Tibial artery (tissue), 4 donors: ENCODE results near the gene LOXL4.

ENCODE experiments used
- DNase-seq, 2 donors: peaks; one replicate each; pipeline ENCODE4 v3.0.0-alpha.2; 2019
- H3K27ac ChIP-seq, 2 donors: fragments of 200-600 bp; sonication (generic) in 1 of 2; 1 replicate in 1 of 2; 2 replicates in 1 of 2; pipeline ENCODE4 v1.5.1; 2018 to 2019; ENCODE audit warnings: mild to moderate bottlenecking in 1 of 2
- H3K27me3 ChIP-seq, 2 donors: fragments of 200-600 bp; sonication (generic) in 1 of 2; one replicate each; pipeline versions ENCODE4 v1.5.1 to v1.6.0; 2016 to 2019
- H3K36me3 ChIP-seq, 3 donors: fragments of 200-600 bp; sonication (generic) in 2 of 3; one replicate each; pipeline ENCODE4 v1.5.1; 2016 to 2019; ENCODE audit warnings: mild to moderate bottlenecking in 2 of 3
- H3K4me1 ChIP-seq, 4 donors: fragments of 200-600 bp; sonication (generic) in 2 of 4; 1 replicate in 3 of 4; 2 replicates in 1 of 4; pipeline ENCODE4 v1.5.1; 2016 to 2019
- H3K4me3 ChIP-seq, 2 donors: fragments of 200-600 bp; sonication (generic) in 1 of 2; 1 replicate in 1 of 2; 2 replicates in 1 of 2; pipeline ENCODE4 v1.5.1; 2018 to 2019; ENCODE audit warnings: mild to moderate bottlenecking in 2 of 2
- H3K9me3 ChIP-seq, 3 donors: fragments of 200-600 bp; sonication (generic) in 1 of 3; one replicate each; pipeline ENCODE4 v1.5.1; 2016 to 2019
- intact Hi-C: fragments of 100-400 bp; cut with DNase I; formaldehyde crosslinking; loops from one replicate; pipeline ENCODE4 v1.15.0; 2023; ENCODE audit warnings: low total_unique reads
- TF ChIP-seq, protein P1 (sequence below), 2 experiments: fragments of 200-600 bp in 1 of 2; fragments of 450-650 bp in 1 of 2; IDR thresholded peaks; one replicate each; pipeline ENCODE4 v1.5.1; 2017 to 2019; ENCODE audit warnings: antibody characterized with exemption in 2 of 2, mild to moderate bottlenecking in 1 of 2, moderate library complexity in 1 of 2

Gene LOXL4

DNA sequence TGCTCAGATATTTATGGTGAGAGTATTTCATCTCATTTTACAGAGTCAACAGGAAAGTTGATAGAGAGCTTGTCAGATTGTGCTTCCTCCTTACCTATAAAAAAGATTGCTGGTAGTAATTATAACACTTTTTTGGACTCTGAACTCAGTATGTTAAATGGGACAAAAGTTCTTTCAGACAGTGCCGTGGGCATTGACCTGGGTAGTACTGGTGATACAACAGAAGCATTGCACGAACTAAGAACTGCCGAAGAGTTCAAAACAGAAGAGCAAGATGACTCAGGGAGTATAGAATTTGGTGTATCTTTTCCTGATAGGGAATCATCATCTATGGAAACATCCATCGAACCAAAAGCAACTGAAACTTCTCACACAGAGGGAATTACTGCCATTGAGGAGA lies 58.6 kb downstream of the LOXL4 start:
- intact Hi-C loops = no loop called here
- Histone ChIP-seq H3K4me3 (no peak overlapping the region), H3K4me1 (peaks cover 0 to 7% (median 3%) of the 10 kb centered on the region in 4 donors), H3K27ac (no peak overlapping the region), H3K9me3 (no peaks in the 10 kb centered on the region), H3K36me3 (peaks cover 4 to 19% (median 16%) of the 10 kb centered on the region in 3 donors), H3K27me3 (no peaks in the 10 kb centered on the region)
- DNase-seq = no peak
- TF ChIP-seq, protein P1, sequence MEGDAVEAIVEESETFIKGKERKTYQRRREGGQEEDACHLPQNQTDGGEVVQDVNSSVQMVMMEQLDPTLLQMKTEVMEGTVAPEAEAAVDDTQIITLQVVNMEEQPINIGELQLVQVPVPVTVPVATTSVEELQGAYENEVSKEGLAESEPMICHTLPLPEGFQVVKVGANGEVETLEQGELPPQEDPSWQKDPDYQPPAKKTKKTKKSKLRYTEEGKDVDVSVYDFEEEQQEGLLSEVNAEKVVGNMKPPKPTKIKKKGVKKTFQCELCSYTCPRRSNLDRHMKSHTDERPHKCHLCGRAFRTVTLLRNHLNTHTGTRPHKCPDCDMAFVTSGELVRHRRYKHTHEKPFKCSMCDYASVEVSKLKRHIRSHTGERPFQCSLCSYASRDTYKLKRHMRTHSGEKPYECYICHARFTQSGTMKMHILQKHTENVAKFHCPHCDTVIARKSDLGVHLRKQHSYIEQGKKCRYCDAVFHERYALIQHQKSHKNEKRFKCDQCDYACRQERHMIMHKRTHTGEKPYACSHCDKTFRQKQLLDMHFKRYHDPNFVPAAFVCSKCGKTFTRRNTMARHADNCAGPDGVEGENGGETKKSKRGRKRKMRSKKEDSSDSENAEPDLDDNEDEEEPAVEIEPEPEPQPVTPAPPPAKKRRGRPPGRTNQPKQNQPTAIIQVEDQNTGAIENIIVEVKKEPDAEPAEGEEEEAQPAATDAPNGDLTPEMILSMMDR (IDR thresholded peaks at IDR 0.05) = no peak

DNA sequence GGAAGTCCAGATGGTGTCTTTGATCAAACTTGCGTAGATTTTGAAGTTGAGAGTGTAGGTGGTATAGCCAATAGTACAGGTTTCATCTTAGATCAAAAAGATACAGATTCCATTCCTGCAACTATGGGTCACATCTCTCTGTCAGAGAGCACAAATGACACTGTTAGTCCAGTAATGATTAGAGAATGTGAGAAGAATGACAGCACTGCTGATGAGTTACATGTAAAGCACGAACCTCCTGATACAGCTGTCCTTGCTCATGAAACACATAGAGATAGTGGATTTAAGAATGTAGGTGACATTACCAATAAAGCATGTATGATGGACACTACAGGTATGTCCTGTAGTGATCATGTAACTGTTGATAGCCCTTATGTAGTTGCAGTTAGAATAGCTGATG lies 59.1 kb downstream of the LOXL4 start:
- intact Hi-C loops = no loop called here
- DNase-seq = no peak
- Histone ChIP-seq H3K36me3 (peaks cover 4 to 19% (median 18%) of the 10 kb centered on the region in 3 donors), H3K27ac (no peak overlapping the region), H3K4me1 (peaks cover 0 to 7% (median 3%) of the 10 kb centered on the region in 4 donors), H3K4me3 (no peak overlapping the region), H3K9me3 (no peaks in the 10 kb centered on the region), H3K27me3 (no peaks in the 10 kb centered on the region)
- TF ChIP-seq, protein P1 (IDR thresholded peaks at IDR 0.05) = no peak

DNA sequence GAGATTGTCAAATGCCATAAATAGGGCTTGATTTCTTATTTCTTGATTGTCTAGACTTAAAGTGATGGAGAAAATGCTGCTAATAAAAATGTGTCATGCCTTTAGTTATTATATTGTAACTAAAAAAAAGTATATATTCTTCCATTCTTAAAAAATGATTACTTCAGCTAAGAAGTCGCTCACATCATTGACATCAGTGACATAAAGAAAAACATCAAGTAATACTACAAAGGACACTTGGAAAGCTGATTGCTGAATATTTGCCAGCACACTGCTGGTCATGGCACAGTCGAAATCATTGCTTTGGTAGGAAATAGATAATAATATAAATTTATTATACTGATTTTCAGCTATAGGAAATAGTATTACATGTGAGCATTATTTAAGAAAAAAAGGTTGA lies 62.6 kb downstream of the LOXL4 start:
- no peak overlapping the region for H3K27ac ChIP-seq
- no peaks in the 10 kb centered on the region for H3K9me3 ChIP-seq
- no peak for DNase-seq
- TF ChIP-seq, protein P1 (IDR thresholded peaks at IDR 0.05) = no peak
- intact Hi-C loops = no loop called here
- H3K36me3 ChIP-seq = peaks cover 4 to 20% (median 15%) of the 10 kb centered on the region in 3 donors
- no peak overlapping the region for H3K4me3 ChIP-seq
- no peaks in the 10 kb centered on the region for H3K27me3 ChIP-seq
- H3K4me1 ChIP-seq = no peaks in the 10 kb centered on the region

DNA sequence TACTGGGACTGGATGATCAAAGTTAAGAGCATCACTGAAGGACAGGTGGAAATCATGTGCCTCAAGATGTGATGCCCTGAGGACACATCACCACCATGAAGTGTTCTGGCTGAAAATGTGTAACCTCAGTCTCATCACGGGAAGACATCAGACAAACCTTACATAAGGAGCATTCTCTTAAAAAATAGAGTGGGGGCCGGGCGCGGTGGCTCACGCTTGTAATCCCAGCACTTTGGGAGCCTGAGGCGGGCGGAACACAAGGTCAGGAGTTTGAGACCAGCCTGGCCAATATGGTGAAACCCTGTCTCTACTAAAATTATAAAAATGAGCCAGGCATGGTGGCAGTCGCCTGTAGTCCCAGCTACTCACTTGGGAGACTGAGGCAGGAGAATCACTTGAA lies 65.6 kb downstream of the LOXL4 start:
- no peak for DNase-seq
- Histone ChIP-seq H3K9me3 (no peaks in the 10 kb centered on the region), H3K4me1 (peaks cover 0 to under 1% (median 0%) of the 10 kb centered on the region in 4 donors), H3K27ac (no peak overlapping the region), H3K36me3 (peaks cover 0 to 4% (median 0%) of the 10 kb centered on the region in 3 donors), H3K4me3 (no peak overlapping the region), H3K27me3 (no peaks in the 10 kb centered on the region)
- TF ChIP-seq, protein P1 (IDR thresholded peaks at IDR 0.05) = no peak
- intact Hi-C loops = no loop called here

DNA sequence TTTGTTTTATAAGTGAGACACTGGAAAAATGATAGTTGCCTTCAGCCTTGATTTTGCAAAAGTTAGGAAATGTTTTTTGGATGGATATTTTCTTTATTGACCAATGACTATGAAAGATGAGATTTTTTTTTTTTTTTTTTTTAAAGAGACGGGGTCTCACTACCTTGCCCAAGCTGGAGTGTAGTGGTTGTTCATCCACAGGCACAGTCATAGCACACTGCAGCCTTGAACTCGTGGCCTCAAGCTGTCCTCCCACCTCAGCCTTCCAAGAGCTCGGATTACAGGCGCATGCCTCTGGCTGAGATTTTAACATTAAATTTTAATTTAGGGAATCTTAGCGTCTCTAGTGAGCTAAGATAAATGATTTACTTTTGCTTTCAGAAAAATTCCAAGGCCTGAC lies 66.2 kb downstream of the LOXL4 start:
- no peak for DNase-seq

More for the DNA sequence above, 66.2 kb downstream of the LOXL4 start:
- peaks cover 0 to 4% (median 0%) of the 10 kb centered on the region in 3 donors for H3K36me3 ChIP-seq
- TF ChIP-seq, protein P1 (IDR thresholded peaks at IDR 0.05) = no peak
- no peaks in the 10 kb centered on the region for H3K27me3 ChIP-seq
- intact Hi-C loops = no loop called here
- no peak overlapping the region for H3K27ac ChIP-seq
- no peaks in the 10 kb centered on the region for H3K9me3 ChIP-seq
- H3K4me1 ChIP-seq = peaks cover 0 to 6% (median 0%) of the 10 kb centered on the region in 4 donors
- H3K4me3 ChIP-seq = no peak overlapping the region
